GM12878 (cell line): ENCODE results near the gene C15orf39. TPM values are rescaled to one million over a fixed set of nuclear protein-coding genes. Genes with fewer than 3 reads are reported as not detected.
"Not testable (repeated sequence)": the region's sequence is repeated elsewhere in the genome, so short reads cannot be mapped to it uniquely, and the experiment has no call there.

Source experiments
- ATAC-seq: fragments of 200-7000 bp; cut with Tn5 transposase; 3 replicates; pipeline ENCODE4 v1.9.1; 2020; ENCODE audit warnings: mild to moderate bottlenecking, moderate library complexity
- BruUV-seq: library from RNA; stranded (reverse); fragments of 400-500 nt; replicated peaks from 2 replicates; lab custom pipeline; 2021; lab: Mats Ljungman, UMichigan
- CTCF ChIA-PET: fragments of 300-600 bp; sonication (Branson Sonifier 250); formaldehyde crosslinking; extraction: SDS; loops from one replicate; lab custom pipeline; 2021; ENCODE audit warnings: inconsistent platforms; lab: Yijun Ruan, JAX
- POLR2A ChIA-PET: fragments of 350-600 bp; formaldehyde crosslinking; extraction: SDS; loops from one replicate; lab custom pipeline; 2021; ENCODE audit warnings: inconsistent platforms; lab: Charles Lee
- RAD21 ChIA-PET: fragments of 300-600 bp; sonication (Branson Sonifier 250); formaldehyde crosslinking; loops from one replicate; lab custom pipeline; 2023; ENCODE audit warnings: antibody characterized with exemption; ENCODE audit not compliant: unreplicated experiment; lab: Charles Lee
- SMC1A ChIA-PET: fragments of 300-600 bp; sonication (Branson Sonifier 250); formaldehyde crosslinking; loops from one replicate; lab custom pipeline; 2023; ENCODE audit not compliant: unreplicated experiment, uncharacterized antibody; lab: Charles Lee
- DNase-seq: peaks from one replicate; pipeline ENCODE4 v3.0.0-alpha.2; 2011; ENCODE audit warnings: low read depth, low spot score
- FAIRE-seq: peaks from 3 replicates; lab custom pipeline; 2011; peaks lifted over from hg19 to GRCh38; lab: Jason Lieb, UNC
- H2AFZ ChIP-seq: 2 replicates; pipeline ENCODE4 v1.6.0; 2011; ENCODE audit warnings: low read depth, low read length, control low read depth; ENCODE audit not compliant: control insufficient read depth
- H3K27ac ChIP-seq: 2 replicates; pipeline ENCODE4 v1.5.1; 2011; ENCODE audit warnings: control low read depth; ENCODE audit not compliant: control insufficient read depth, insufficient read depth
- H3K27me3 ChIP-seq, 2 experiments: replicated peaks in 1 of 2; 2 replicates each; pipeline versions ENCODE4 v1.6.0 to v1.6.1; 2011; ENCODE audit warnings: low read length in 1 of 2; ENCODE audit not compliant: control insufficient read depth in 2 of 2, insufficient read depth in 2 of 2
- H3K36me3 ChIP-seq, 2 experiments: 2 replicates each; pipeline ENCODE4 v1.5.1; 2011; ENCODE audit warnings: low read length in 1 of 2; ENCODE audit not compliant: control insufficient read depth in 2 of 2, insufficient read depth in 2 of 2
- H3K4me1 ChIP-seq: 2 replicates; pipeline ENCODE4 v1.6.1; 2011; ENCODE audit warnings: mild to moderate bottlenecking, low read length, moderate library complexity, mixed read lengths; ENCODE audit not compliant: control insufficient read depth, insufficient read depth
- H3K4me2 ChIP-seq: 2 replicates; pipeline ENCODE4 v1.6.0; 2011; ENCODE audit warnings: control low read depth; ENCODE audit not compliant: control insufficient read depth, insufficient read depth
- H3K4me3 ChIP-seq: fragments of 200-600 bp; sonication (generic); 2 replicates; pipeline ENCODE4 v1.5.1; 2016
- H3K79me2 ChIP-seq: 2 replicates; pipeline ENCODE4 v1.6.0; 2011; ENCODE audit warnings: low read length; ENCODE audit not compliant: control insufficient read depth, insufficient read depth
- H3K9ac ChIP-seq: 2 replicates; pipeline ENCODE4 v1.8.0; 2011; ENCODE audit warnings: low read length, control low read depth, mixed read lengths; ENCODE audit not compliant: control insufficient read depth, insufficient read depth
- H3K9me3 ChIP-seq: replicated peaks from 3 replicates; pipeline ENCODE4 v1.5.1; 2011; ENCODE audit warnings: mild to moderate bottlenecking, low read length; ENCODE audit not compliant: control insufficient read depth, insufficient read depth
- H4K20me1 ChIP-seq: 2 replicates; pipeline ENCODE4 v1.6.0; 2011; ENCODE audit not compliant: control insufficient read depth, insufficient read depth
- CBX3 ChIP-seq: fragments of 200-600 bp; sonication (generic); IDR thresholded peaks from 2 replicates; pipeline ENCODE4 v1.6.1; 2016; ENCODE audit warnings: low read depth, borderline replicate concordance
- CHD4 ChIP-seq: fragments of 200-600 bp; sonication (generic); IDR thresholded peaks from 2 replicates; pipeline ENCODE4 v1.6.1; 2016; ENCODE audit warnings: mild to moderate bottlenecking
- WGBS: methylation state at CpG from one replicate; pipeline ENCODE4 v1.1.6; 2016; ENCODE audit warnings: low lambda C conversion rate; ENCODE audit not compliant: insufficient replicate concordance, insufficient coverage; ENCODE audit errors: missing lambda C conversion rate; 5-methylcytosine and 5-hydroxymethylcytosine counted together
- in situ Hi-C: fragments of 300-500 bp; cut with MboI; formaldehyde crosslinking; loops from 9 replicates; pipeline ENCODE4 v1.14.3; 2018; ENCODE audit warnings: mixed read lengths
- intact Hi-C: fragments of 100-400 bp; cut with micrococcal nuclease; formaldehyde crosslinking; loops from one replicate; pipeline ENCODE4 v1.14.2; 2022; ENCODE audit not compliant: unreplicated experiment
- polyA plus RNA-seq, 11 experiments: library from polyadenylated mRNA; depleted of rRNA in 4 of 11; unstranded in 6 of 11; stranded (reverse) in 5 of 11; fragments of >200 nt; fragmentation: Nextera tagmentation in 4 of 11; fragmentation: Illumina TruSeq in 1 of 11; extraction: Ambion mirVana in 4 of 11; extraction: Trizol in 1 of 11; gene quantifications; 1 replicate in 1 of 11; 2 replicates in 10 of 11; pipeline versions ENCODE4 v1.2.1 to v1.2.3, GENCODE V29; 2011 to 2016; ENCODE audit warnings: inconsistent platforms in 2 of 11, missing spikeins in 2 of 11, low read depth in 1 of 11
- total RNA-seq, 4 experiments: library from RNA; depleted of rRNA in 3 of 4; stranded (reverse); fragments of >200 nt in 3 of 4; fragmentation: Illumina TruSeq in 1 of 4; extraction: Trizol in 1 of 4; gene quantifications; 2 replicates each; pipeline versions ENCODE4 v1.2.1 to v1.2.3, GENCODE V29; 2013 to 2021

C15orf39 gene
- total and polyA plus RNA-seq, 10 of the 15 experiments (the other 5 are each of a cell fraction or from before 2014, with no cell fraction given), result 2.3 to 139 (median 33.0) TPM

DNA sequence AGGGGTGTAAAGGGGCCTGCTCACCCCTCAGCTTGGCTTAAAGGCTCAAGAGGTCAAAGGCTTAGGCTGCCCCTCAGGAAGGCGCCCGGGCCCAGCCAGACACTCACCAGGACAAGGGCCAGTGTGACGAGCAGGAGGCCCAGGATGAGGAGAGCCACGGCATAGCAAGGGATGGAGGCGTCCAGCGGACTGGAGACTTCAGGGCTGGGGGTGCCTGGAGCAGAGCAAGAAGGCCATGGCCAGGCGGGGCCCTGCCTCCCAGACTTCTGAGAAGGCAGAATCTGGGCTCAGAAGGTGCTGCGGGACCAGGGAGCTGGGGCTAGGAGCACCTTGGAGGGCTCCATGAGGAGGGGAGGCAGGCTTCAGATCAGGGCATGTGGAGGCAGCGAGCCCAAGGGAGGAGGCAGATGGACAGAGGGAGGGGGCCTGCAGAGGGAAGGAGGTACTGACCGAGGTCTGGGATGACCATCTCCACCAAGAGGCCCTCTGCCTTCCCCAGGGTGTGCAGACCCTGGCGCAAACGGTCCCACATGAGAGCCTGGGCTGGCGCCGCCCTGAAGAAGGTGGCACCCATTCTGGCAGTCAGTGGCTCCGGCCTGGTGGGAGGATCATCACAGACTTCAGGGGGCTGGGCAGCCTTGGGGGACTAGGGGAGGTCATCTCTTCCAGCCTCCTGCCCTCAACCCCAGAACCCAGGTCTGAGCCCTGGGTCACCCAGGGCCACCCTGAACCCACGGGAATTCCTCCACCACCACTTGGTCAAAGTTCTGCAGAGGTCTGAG lies 24.5 kb downstream of the C15orf39 start:
- ChIA-PET POLR2A (no interaction called here), SMC1A (no interaction called here)

DNA sequence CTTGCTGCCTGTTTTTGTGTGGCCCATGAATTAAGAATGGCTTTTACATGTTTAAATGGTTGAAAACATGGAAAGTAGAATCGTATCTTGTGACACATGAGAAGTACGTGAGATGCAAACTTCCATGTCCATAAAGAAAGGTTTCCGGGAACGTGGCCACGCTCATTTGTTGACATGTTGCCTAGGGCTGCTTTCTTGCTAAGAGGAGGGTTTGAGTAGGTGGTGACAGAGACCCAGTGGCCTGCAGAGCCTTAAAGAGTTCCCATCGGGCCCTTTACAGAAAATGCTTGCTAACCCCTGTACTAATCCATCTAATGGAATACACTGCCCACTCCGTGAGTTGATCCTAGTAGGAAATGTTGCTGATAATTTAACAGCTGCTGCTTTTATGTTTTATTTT lies 25.4 kb downstream of the C15orf39 start:
- intact Hi-C loops, RAD21 ChIA-PET, BruUV-seq: not testable (repeated sequence)

More for the DNA sequence above, 24.5 kb downstream of the C15orf39 start:
- RAD21 ChIA-PET, result interaction anchor here (0.6 kb wide), 1 partner anchor 11 kb away, joined by 3 read pairs; no protein-coding TSS in a partner anchor
- no peak overlapping the region for H3K4me2 ChIP-seq
- ATAC-seq (no peak), DNase-seq (no peak), FAIRE-seq (no peak)
- intact Hi-C loops (no loop called here), in situ Hi-C loops (no loop called here)
- no peak for TF ChIP-seq CHD4
- no peak for TF ChIP-seq CBX3
- H3K4me3 ChIP-seq, result no peak overlapping the region
- no peak overlapping the region for H2AFZ ChIP-seq
- no peaks in the 10 kb centered on the region for H3K4me1 ChIP-seq
- H3K27me3 ChIP-seq, result no peaks in the 10 kb centered on the region; a peak in 2 of 4 replicates
- 42% methylated on average over 16 of the region's 16 CpGs for WGBS
- BruUV-seq, result no TSS peak
- CTCF ChIA-PET, result no interaction called here
- H3K27ac ChIP-seq, result no peak overlapping the region
- no peak overlapping the region for H3K9ac ChIP-seq
- H3K9me3 ChIP-seq, result no peaks in the 10 kb centered on the region
- H3K36me3 ChIP-seq, result no peaks in the 10 kb centered on the region
- no peaks in the 10 kb centered on the region for H3K79me2 ChIP-seq
- no peaks in the 10 kb centered on the region for H4K20me1 ChIP-seq

More for the DNA sequence above, 25.4 kb downstream of the C15orf39 start:
- H3K27ac ChIP-seq, DNase-seq, H3K79me2 ChIP-seq, H3K9me3 ChIP-seq, POLR2A ChIA-PET, H3K36me3 ChIP-seq, ATAC-seq, H3K4me3 ChIP-seq, H3K9ac ChIP-seq, H4K20me1 ChIP-seq, H3K4me2 ChIP-seq, H3K4me1 ChIP-seq, FAIRE-seq, H2AFZ ChIP-seq, SMC1A ChIA-PET, H3K27me3 ChIP-seq, CTCF ChIA-PET, in situ Hi-C loops: not testable (repeated sequence)
- WGBS, result 48% methylated on average over 7 of the region's 7 CpGs
